C4-2B (cell line): ENCODE data around the gene CLNS1A.
"Not testable (repeated sequence)": the region's sequence is repeated elsewhere in the genome, so short reads cannot be mapped to it uniquely, and the experiment has no call there.

Experiments
- H3K27ac ChIP-seq: fragments of 450-650 bp; 2 replicates; pipeline ENCODE4 v1.5.1; 2017
- ZFX ChIP-seq: fragments of 450-650 bp; IDR thresholded peaks from 2 replicates; pipeline ENCODE4 v1.6.1; 2017
- TF ChIP-seq, protein P1 (sequence below): fragments of 450-650 bp; conservative IDR thresholded peaks from 2 replicates; pipeline ENCODE4 v1.5.1; 2017; ENCODE audit warnings: mild to moderate bottlenecking

CLNS1A gene

DNA sequence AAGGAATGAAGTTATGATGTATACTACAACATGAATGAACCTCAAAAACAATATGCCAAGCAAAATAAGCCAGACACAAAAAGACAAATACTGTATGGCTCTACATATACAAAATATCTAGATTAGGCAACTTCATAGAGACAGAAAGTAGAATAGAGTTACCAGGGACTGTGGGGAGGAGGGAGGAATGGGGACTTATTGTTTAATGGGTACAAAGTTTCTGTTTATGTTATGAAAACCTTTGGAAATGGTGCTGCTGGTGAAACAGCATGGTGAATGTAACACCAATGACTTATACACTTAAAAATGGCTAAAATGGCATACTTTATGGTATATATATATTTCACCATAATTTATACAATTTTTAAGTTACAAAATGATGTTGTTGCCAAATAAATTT lies 43.7 kb downstream of the CLNS1A start:
- H3K27ac ChIP-seq = no peak overlapping the region
- TF ChIP-seq ZFX = no peak
- TF ChIP-seq, protein P1, sequence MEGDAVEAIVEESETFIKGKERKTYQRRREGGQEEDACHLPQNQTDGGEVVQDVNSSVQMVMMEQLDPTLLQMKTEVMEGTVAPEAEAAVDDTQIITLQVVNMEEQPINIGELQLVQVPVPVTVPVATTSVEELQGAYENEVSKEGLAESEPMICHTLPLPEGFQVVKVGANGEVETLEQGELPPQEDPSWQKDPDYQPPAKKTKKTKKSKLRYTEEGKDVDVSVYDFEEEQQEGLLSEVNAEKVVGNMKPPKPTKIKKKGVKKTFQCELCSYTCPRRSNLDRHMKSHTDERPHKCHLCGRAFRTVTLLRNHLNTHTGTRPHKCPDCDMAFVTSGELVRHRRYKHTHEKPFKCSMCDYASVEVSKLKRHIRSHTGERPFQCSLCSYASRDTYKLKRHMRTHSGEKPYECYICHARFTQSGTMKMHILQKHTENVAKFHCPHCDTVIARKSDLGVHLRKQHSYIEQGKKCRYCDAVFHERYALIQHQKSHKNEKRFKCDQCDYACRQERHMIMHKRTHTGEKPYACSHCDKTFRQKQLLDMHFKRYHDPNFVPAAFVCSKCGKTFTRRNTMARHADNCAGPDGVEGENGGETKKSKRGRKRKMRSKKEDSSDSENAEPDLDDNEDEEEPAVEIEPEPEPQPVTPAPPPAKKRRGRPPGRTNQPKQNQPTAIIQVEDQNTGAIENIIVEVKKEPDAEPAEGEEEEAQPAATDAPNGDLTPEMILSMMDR = no peak

DNA sequence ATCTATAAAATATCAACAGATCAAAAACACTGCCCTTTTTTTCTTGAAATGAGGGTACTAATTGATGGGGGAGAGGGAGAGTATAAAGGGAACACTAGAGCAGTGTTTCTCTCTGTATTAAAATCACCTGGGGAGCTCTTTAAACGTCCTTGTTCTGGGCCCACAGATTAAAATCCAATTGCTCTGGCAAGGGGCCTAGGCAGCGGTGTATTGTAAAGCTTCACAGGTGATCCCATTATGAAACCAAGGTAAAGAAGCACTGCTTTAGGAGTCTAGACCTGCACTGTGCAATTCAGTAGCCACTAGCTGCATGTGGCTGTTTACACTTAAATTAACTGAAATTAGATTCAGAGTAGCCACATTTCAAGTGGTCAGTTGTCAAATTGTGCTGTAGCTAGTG lies 44.9 kb downstream of the CLNS1A start:
- H3K27ac ChIP-seq = no peak overlapping the region
- no peak for TF ChIP-seq ZFX
- TF ChIP-seq, protein P1 = no peak

DNA sequence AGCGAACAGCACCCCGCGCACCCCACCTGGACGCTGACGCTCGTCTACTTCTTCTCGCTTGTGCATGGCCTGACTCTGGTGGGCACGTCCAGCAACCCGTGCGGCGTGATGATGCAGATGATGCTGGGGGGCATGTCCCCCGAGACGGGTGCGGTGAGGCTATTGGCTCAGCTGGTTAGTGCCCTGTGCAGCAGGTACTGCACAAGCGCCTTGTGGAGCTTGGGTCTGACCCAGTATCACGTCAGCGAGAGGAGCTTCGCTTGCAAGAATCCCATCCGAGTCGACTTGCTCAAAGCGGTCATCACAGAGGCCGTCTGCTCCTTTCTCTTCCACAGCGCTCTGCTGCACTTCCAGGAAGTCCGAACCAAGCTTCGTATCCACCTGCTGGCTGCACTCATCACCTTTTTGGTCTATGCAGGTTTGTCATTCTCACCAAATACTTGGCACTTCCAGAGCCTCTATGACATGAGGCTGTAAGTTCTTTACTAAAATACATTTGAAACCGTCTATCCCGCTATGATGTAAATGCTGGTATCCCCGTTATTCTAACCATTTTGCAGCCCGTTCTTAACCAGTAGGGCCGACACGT lies 47.3 kb downstream of the CLNS1A start:
- H3K27ac ChIP-seq = peak overlapping the region; percentile 76
- TF ChIP-seq ZFX = no peak
- TF ChIP-seq, protein P1 = no peak; the same call in 1 of the 2 replicates

DNA sequence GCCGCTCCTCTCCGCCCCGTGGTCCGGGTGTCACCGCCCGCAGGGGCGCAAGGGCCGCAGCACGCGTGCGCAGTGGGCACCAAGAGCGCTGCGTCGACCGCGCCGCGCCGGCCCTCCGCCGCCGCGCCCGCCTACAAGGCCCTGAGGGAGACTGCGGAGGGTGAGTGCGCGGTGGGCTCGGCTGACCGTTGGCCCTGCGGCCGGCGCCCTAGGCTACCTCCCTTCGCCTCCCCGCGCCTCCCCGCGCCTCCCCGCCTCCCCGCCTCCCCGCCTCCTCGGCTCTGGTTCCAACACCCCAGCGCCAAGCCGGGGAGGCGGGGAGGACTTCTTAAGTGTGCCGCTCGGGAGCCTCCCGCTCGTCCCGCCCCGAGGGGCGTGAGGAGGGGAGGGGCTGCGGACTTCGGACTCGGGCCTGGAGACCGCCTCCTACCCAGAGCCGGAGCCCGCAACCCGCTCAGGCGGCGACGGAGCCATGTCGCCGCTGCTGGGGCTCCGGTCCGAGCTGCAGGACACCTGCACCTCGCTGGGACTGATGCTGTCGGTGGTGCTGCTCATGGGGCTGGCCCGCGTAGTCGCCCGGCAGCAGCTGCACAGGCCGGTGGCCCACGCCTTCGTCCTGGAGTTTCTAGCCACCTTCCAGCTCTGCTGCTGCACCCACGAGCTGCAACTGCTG lies 47.9 kb downstream of the CLNS1A start, which contains the start of gene AQP11:
Gene AQP11 (plus strand): TSS at position 433 of the 673 bp plus-strand sequence. CDS start 40 bp downstream, at position 473.
- TF ChIP-seq, protein P1 = no peak
- peak; percentile 59 for TF ChIP-seq ZFX

DNA sequence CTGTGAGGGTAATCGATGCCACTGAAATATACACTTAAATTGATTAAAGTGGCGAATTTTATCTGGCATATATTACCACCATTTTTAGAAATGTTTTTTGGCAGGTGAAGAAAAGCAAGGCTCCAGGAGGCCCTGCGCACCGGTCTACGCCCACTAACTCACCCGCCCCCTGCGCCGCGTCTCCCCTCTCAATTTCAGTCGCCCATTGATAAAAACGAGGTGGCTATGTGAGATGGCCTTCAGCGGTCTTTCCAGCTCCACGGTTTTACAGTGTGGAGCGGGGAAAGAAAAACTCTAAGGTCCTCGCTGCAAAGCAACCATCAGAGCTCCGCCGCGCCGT lies 48.4 kb downstream of the CLNS1A start:
- TF ChIP-seq, protein P1 = no peak
- TF ChIP-seq ZFX = no peak
- H3K27ac ChIP-seq = peak overlapping the region; percentile 76

More for the DNA sequence above, 47.9 kb downstream of the CLNS1A start, which contains the start of gene AQP11:
- peak within 1 kb of the TSS; percentile 76 for H3K27ac ChIP-seq

DNA sequence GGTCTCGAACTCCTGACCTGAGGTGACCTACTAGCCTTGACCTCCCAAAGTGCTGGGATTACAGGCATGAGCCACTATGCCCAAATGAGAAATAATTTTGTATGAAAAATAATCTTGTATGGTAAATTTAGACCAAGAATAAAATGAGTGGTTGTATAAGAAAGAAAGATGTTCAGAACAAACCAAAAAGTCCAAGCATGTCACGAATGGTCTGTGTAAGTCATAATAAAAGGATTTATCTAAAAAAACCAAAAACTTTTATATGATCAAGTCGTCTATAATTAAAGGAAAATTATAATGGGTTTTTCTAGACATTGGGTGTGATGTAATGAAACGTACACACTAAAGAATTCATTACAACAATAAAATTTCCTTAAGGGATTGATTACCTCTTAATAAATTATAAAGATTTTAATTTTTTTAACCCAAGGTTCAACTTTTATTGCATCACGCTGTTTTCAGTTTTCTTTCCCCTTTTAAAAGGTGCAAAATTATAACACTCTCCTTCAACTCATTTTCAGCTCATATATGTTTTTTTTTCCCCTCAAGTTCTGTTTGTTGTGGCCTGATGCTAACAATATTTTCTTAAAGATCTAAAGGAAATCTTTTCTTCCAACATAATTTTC lies 56.8 kb downstream of the CLNS1A start:
- H3K27ac ChIP-seq = no peak overlapping the region
- TF ChIP-seq, protein P1 = no peak
- no peak for TF ChIP-seq ZFX

DNA sequence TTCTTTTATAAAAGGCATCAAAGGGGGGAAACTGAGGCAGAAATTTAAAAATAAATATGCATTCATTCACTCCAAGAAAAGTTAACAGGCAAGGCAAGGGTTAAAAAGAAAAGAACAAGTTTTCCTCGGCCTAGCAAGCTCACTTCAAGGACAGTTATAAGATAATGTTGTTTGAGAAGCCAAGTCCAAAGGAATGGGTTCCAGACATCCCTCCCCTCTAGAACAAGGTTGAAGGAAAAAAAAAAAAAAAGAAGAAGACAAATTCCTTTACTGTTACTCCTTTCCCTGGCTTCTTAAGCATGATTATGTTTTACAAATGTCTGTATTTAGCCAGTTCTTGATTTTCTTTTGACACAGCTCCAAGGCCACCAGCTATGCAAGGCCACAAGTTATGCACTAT lies 62.2 kb downstream of the CLNS1A start:
- not testable (repeated sequence) for H3K27ac ChIP-seq

DNA sequence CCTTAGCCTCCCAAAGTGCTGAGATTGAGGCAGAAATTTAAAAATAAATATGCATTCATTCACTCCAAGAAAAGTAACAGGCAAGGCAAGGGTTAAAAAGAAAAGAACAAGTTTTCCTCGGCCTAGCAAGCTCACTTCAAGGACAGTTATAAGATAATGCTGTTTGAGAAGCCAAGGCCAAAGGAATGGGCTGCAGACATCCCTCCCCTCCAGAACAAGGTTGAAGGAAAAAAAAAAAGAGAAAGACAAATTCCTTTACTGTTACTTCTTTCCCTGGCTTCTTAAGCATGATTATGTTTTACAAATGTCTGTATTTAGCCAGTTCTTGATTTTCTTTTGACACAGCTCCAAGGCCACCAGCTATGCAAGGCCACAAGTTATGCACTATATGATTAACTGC lies 66.7 kb downstream of the CLNS1A start:
- not testable (repeated sequence) for H3K27ac ChIP-seq
